H1 (cell line): ENCODE data around the gene CAMTA1.
A peak's percentile ranks its signal among the peaks of the same experiment; 100 is the strongest.

Experiments
- EZH2 ChIP-seq: fragments of 200-600 bp; sonication (generic); IDR thresholded peaks from 2 replicates; pipeline ENCODE4 v1.7.1; 2012; ENCODE audit warnings: low read depth, mild to moderate bottlenecking, moderate library complexity, low read length, inconsistent platforms; ENCODE audit not compliant: severe bottlenecking
- RAD21 ChIP-seq, 2 experiments: IDR thresholded peaks in 1 of 2; conservative IDR thresholded peaks in 1 of 2; 2 replicates each; pipeline ENCODE4 v1.6.1; 2011; ENCODE audit warnings: low read depth in 2 of 2, low read length in 2 of 2, improper control_type of control experiment in 1 of 2, inconsistent platforms in 1 of 2, mild to moderate bottlenecking in 1 of 2, moderate library complexity in 1 of 2
- SRF ChIP-seq: IDR thresholded peaks from 2 replicates; pipeline ENCODE4 v1.6.1; 2011; ENCODE audit warnings: mild to moderate bottlenecking, low read depth, low read length, moderate library complexity
- YY1 ChIP-seq: IDR thresholded peaks from 2 replicates; pipeline ENCODE4 v1.6.1; 2011; ENCODE audit warnings: low read depth, mild to moderate bottlenecking, low read length
- TF ChIP-seq, protein P1 (sequence below), 3 experiments: IDR thresholded peaks; 1 replicate in 2 of 3; 2 replicates in 1 of 3; pipeline versions ENCODE4 v1.5.1 to v1.6.1; 2011; ENCODE audit warnings: low read length in 3 of 3, mild to moderate bottlenecking in 3 of 3, inconsistent platforms in 2 of 3, low read depth in 1 of 3, moderate library complexity in 1 of 3; ENCODE audit not compliant: insufficient read depth in 1 of 3; ENCODE audit errors: control extremely low read depth in 1 of 3

DNA sequence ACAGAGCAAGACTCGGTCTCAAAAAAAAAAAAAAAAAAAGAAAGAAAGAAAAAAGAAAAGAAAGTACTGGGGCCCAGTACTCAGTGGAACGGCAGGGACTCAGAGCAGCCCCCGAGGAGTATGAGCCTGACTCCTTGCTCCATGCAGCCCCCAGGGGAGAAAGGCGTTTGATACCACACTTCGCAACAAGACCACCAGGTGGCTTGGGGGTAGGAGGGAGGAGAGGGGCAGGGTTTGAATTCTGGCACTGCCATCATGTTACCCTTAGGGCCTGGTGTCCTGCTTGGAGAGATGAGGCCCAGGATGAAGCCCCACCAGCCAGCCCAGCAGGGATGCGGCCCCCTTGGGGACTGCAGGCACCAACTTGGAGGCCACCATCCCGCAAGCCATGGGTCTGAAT is 664.5 kb downstream of the CAMTA1 start:
- TF ChIP-seq RAD21 (IDR thresholded peaks at IDR 0.05 in 1 of 2, conservative IDR thresholded peaks at IDR 0.05 in 1 of 2; ENCODE audit: low read depth in 2 of 2, low read length in 2 of 2) (peak in 1 of 2 experiments; percentile 19; a peak in 1 of 4 replicates), EZH2 (no peak), YY1 (no peak), SRF (no peak)
- TF ChIP-seq, protein P1, sequence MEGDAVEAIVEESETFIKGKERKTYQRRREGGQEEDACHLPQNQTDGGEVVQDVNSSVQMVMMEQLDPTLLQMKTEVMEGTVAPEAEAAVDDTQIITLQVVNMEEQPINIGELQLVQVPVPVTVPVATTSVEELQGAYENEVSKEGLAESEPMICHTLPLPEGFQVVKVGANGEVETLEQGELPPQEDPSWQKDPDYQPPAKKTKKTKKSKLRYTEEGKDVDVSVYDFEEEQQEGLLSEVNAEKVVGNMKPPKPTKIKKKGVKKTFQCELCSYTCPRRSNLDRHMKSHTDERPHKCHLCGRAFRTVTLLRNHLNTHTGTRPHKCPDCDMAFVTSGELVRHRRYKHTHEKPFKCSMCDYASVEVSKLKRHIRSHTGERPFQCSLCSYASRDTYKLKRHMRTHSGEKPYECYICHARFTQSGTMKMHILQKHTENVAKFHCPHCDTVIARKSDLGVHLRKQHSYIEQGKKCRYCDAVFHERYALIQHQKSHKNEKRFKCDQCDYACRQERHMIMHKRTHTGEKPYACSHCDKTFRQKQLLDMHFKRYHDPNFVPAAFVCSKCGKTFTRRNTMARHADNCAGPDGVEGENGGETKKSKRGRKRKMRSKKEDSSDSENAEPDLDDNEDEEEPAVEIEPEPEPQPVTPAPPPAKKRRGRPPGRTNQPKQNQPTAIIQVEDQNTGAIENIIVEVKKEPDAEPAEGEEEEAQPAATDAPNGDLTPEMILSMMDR (IDR thresholded peaks at IDR 0.05; ENCODE audit: control extremely low read depth in 1 of 3, insufficient read depth in 1 of 3, low read depth in 1 of 3, low read length in 3 of 3): peak in 2 of 3 experiments; percentile 17; a peak in 2 of 4 replicates
